CD4-positive, alpha-beta T cell (primary cell): Measurements from ENCODE around the gene AFDN. TPM values are rescaled to one million over a fixed set of nuclear protein-coding genes. Genes with fewer than 3 reads are reported as not detected.

Experiments
- ATAC-seq: fragments of 200-7000 bp; cut with Tn5 transposase; one replicate; pipeline ENCODE4 v1.10.0; 2022; ENCODE audit warnings: mild to moderate bottlenecking; ENCODE audit not compliant: poor library complexity
- CTCF ChIA-PET: fragments of 350-600 bp; sonication (Branson Sonifier 250); formaldehyde crosslinking; loops from one replicate; lab custom pipeline; 2021; ENCODE audit warnings: antibody characterized with exemption, inconsistent platforms; lab: Charles Lee
- POLR2A ChIA-PET: fragments of 350-600 bp; sonication (Branson Sonifier 250); formaldehyde crosslinking; loops from one replicate; lab custom pipeline; 2021; ENCODE audit warnings: antibody characterized with exemption, inconsistent platforms; lab: Charles Lee
- DNase-seq, 14 experiments: peaks; one replicate each; pipeline ENCODE4 v3.0.0-alpha.2; 2013 to 2020; ENCODE audit warnings: mixed read lengths in 2 of 14
- H3K27ac ChIP-seq, 2 donors: one replicate each; pipeline versions ENCODE4 v1.5.1 to v1.7.0; 2013; ENCODE audit warnings: low read length in 2 of 2, low read depth in 1 of 2, mild to moderate bottlenecking in 1 of 2
- H3K27me3 ChIP-seq, 2 experiments: 1 replicate in 1 of 2; 2 replicates in 1 of 2; pipeline versions ENCODE4 v1.6.1 to v1.7.0; 2013; ENCODE audit warnings: low read length in 2 of 2, control low read depth in 1 of 2, mild to moderate bottlenecking in 1 of 2, moderate library complexity in 1 of 2; ENCODE audit not compliant: insufficient read depth in 2 of 2, control insufficient read depth in 1 of 2
- H3K36me3 ChIP-seq: one replicate; pipeline ENCODE4 v1.6.1; 2013; ENCODE audit warnings: low read length, control low read depth; ENCODE audit not compliant: insufficient read depth
- H3K4me1 ChIP-seq: one replicate; pipeline ENCODE4 v1.6.1; 2013; ENCODE audit warnings: low read length, control low read depth; ENCODE audit not compliant: insufficient read depth
- H3K4me3 ChIP-seq: one replicate; pipeline ENCODE4 v1.5.1; 2013; ENCODE audit warnings: mild to moderate bottlenecking, low read length, moderate library complexity
- H3K9me3 ChIP-seq, 2 experiments: 1 replicate in 1 of 2; 2 replicates in 1 of 2; pipeline versions ENCODE4 v1.6.1 to v1.7.0; 2013; ENCODE audit warnings: low read length in 2 of 2, mild to moderate bottlenecking in 2 of 2, control low read depth in 1 of 2, moderate library complexity in 1 of 2; ENCODE audit not compliant: control insufficient read depth in 1 of 2, insufficient read depth in 1 of 2
- H3K27ac Mint-ChIP-seq: one replicate; pipeline ENCODE4 v1.8.0; 2020; ENCODE audit warnings: mixed read lengths
- H3K27me3 Mint-ChIP-seq: one replicate; pipeline ENCODE4 v1.8.0; 2021; ENCODE audit warnings: mixed read lengths
- H3K36me3 Mint-ChIP-seq: one replicate; pipeline ENCODE4 v1.8.0; 2021; ENCODE audit warnings: low read depth, mixed read lengths
- H3K4me1 Mint-ChIP-seq: one replicate; pipeline ENCODE4 v1.8.0; 2021; ENCODE audit warnings: low read depth, mixed read lengths
- H3K4me3 Mint-ChIP-seq: one replicate; pipeline ENCODE4 v1.8.0; 2020; ENCODE audit warnings: mild to moderate bottlenecking, mixed read lengths
- H3K9me3 Mint-ChIP-seq: one replicate; pipeline ENCODE4 v1.8.0; 2020; ENCODE audit warnings: mixed read lengths
- intact Hi-C, 2 experiments: fragments of 100-400 bp; cut with DNase I in 1 of 2; cut with micrococcal nuclease in 1 of 2; formaldehyde crosslinking; loops; one replicate each; pipeline versions ENCODE4 v1.15.1 to v1.9.0; 2023 to 2025; cut with DNase I, micrococcal nuclease
- total RNA-seq, 174 experiments: library from RNA in 2 of 174; stranded (reverse) in 2 of 174; gene quantifications; one replicate each; pipeline ENCODE4 v1.2.3 and lab custom pipeline; 2021 to 2026
- TF ChIP-seq, protein P1 (sequence below): fragments of 200-600 bp; IDR thresholded peaks from one replicate; pipeline ENCODE4 v1.8.0; 2022; ENCODE audit warnings: antibody characterized with exemption, mild to moderate bottlenecking

Gene AFDN
- total RNA-seq, 2 experiments from 2014 or later: 9.1 to 10.2 TPM

GRCh38 chr6:168018664-168019063 is 192.0 kb downstream of the AFDN start:
- peaks cover 0 to 18% of the 10 kb centered on the region in 2 experiments for H3K9me3 ChIP-seq
- peaks cover 14% of the 10 kb centered on the region for H3K27me3 Mint-ChIP-seq
- H3K4me3 ChIP-seq: no peak overlapping the region
- H3K36me3 ChIP-seq: no peaks in the 10 kb centered on the region
- H3K36me3 Mint-ChIP-seq: no peaks in the 10 kb centered on the region
- H3K27ac Mint-ChIP-seq: no peak overlapping the region
- H3K4me1 Mint-ChIP-seq: no peaks in the 10 kb centered on the region
- H3K4me3 Mint-ChIP-seq: no peak overlapping the region
- peaks cover 8% of the 10 kb centered on the region for H3K9me3 Mint-ChIP-seq
- intact Hi-C loops: no loop called here
- no peaks in the 10 kb centered on the region for H3K4me1 ChIP-seq
- CTCF ChIA-PET: no interaction called here
- no peak overlapping the region for H3K27ac ChIP-seq
- no peaks in the 10 kb centered on the region for H3K27me3 ChIP-seq
- TF ChIP-seq, protein P1, sequence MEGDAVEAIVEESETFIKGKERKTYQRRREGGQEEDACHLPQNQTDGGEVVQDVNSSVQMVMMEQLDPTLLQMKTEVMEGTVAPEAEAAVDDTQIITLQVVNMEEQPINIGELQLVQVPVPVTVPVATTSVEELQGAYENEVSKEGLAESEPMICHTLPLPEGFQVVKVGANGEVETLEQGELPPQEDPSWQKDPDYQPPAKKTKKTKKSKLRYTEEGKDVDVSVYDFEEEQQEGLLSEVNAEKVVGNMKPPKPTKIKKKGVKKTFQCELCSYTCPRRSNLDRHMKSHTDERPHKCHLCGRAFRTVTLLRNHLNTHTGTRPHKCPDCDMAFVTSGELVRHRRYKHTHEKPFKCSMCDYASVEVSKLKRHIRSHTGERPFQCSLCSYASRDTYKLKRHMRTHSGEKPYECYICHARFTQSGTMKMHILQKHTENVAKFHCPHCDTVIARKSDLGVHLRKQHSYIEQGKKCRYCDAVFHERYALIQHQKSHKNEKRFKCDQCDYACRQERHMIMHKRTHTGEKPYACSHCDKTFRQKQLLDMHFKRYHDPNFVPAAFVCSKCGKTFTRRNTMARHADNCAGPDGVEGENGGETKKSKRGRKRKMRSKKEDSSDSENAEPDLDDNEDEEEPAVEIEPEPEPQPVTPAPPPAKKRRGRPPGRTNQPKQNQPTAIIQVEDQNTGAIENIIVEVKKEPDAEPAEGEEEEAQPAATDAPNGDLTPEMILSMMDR: no peak
- ATAC-seq (no peak), DNase-seq (no peak)
- POLR2A ChIA-PET: no interaction called here

GRCh38 chr6:168020242-168020641 is 193.5 kb downstream of the AFDN start:
- H3K4me3 ChIP-seq: no peak overlapping the region
- H3K27ac Mint-ChIP-seq: no peak overlapping the region
- no peaks in the 10 kb centered on the region for H3K36me3 Mint-ChIP-seq
- no peak overlapping the region for H3K4me3 Mint-ChIP-seq
- peaks cover 5% of the 10 kb centered on the region for H3K9me3 Mint-ChIP-seq
- H3K27ac ChIP-seq: no peak overlapping the region
- no peak for DNase-seq
- H3K4me1 Mint-ChIP-seq: no peaks in the 10 kb centered on the region
- H3K9me3 ChIP-seq: peaks cover 0 to 17% of the 10 kb centered on the region in 2 experiments
- ATAC-seq: no peak
- TF ChIP-seq, protein P1: no peak
- POLR2A ChIA-PET: no interaction called here
- no peaks in the 10 kb centered on the region for H3K27me3 ChIP-seq
- no peaks in the 10 kb centered on the region for H3K36me3 ChIP-seq
- intact Hi-C loops: no loop called here
- CTCF ChIA-PET: no interaction called here
- H3K4me1 ChIP-seq: no peaks in the 10 kb centered on the region
- peaks cover 14% of the 10 kb centered on the region for H3K27me3 Mint-ChIP-seq

DNA sequence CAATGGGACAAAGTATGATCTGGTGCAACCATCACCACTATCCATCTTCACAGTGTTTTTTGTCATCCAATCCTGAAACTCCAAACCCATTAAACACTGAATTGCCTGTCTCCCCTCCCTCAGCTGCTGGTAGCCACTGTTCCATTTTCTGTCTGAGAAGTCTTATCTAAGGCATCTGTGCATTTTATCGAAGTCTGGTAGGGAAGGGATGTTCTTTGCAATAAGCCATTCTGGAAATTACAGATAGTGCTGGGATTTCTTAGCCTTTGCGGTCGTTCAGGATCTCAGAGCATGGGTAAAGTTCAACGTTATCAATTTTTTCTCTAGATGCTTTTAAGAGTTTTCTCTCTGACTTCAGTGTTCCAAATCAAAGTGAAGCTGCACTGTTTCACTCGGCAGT is 194.9 kb downstream of the AFDN start:
- Mint-ChIP-seq H3K4me1 (no peaks in the 10 kb centered on the region), H3K36me3 (no peaks in the 10 kb centered on the region), H3K4me3 (no peak overlapping the region), H3K27me3 (peaks cover 8% of the 10 kb centered on the region), H3K9me3 (no peaks in the 10 kb centered on the region), H3K27ac (no peak overlapping the region)
- ChIA-PET CTCF (no interaction called here), POLR2A (no interaction called here)
- ATAC-seq (no peak), DNase-seq (no peak)
- no peak overlapping the region for H3K4me3 ChIP-seq
- TF ChIP-seq, protein P1: no peak
- no peaks in the 10 kb centered on the region for H3K36me3 ChIP-seq
- intact Hi-C loops: no loop called here
- H3K9me3 ChIP-seq: peaks cover 0 to 13% of the 10 kb centered on the region in 2 experiments
- H3K4me1 ChIP-seq: no peaks in the 10 kb centered on the region
- no peak overlapping the region for H3K27ac ChIP-seq
- no peaks in the 10 kb centered on the region for H3K27me3 ChIP-seq

Other genes starting within 250 kb of the AFDN start
- gene KIF25, start 170.8 kb downstream of the AFDN start, total RNA-seq: not detected